Left ventricle myocardium inferior (tissue), 1 donor: ENCODE data around the gene PLCH1. TPM values are rescaled to one million over a fixed set of nuclear protein-coding genes. Genes with fewer than 3 reads are reported as not detected.

Experiments used
- DNase-seq: peaks from one replicate; pipeline ENCODE4 v3.0.0-alpha.2; 2020
- H3K27ac ChIP-seq: fragments of 200-600 bp; replicated peaks from 2 replicates; pipeline ENCODE4 v1.8.0; 2021
- H3K27me3 ChIP-seq: fragments of 200-600 bp; 2 replicates; pipeline ENCODE4 v1.8.0; 2021; ENCODE audit warnings: low read depth
- H3K36me3 ChIP-seq: fragments of 200-600 bp; 2 replicates; pipeline ENCODE4 v1.8.0; 2021
- H3K4me1 ChIP-seq: fragments of 200-600 bp; 2 replicates; pipeline ENCODE4 v1.8.0; 2021
- H3K4me3 ChIP-seq: fragments of 200-600 bp; 2 replicates; pipeline ENCODE4 v1.8.0; 2021; ENCODE audit warnings: mild to moderate bottlenecking, moderate library complexity
- H3K9me3 ChIP-seq: fragments of 200-600 bp; replicated peaks from 2 replicates; pipeline ENCODE4 v1.8.0; 2021
- intact Hi-C: fragments of 100-400 bp; cut with micrococcal nuclease; formaldehyde crosslinking; loops from one replicate; pipeline ENCODE4 v1.11.0; 2022
- total RNA-seq: library from RNA; stranded (reverse); fragmentation: NEBNext Ultra II Directional; extraction: Animal tissue kit (Norgen Biotek cat#: 25700); gene quantifications from one replicate; pipeline ENCODE4 v1.2.1, GENCODE V29; 2021
- TF ChIP-seq, protein P1 (sequence below): fragments of 200-600 bp; IDR thresholded peaks from 2 replicates; pipeline ENCODE4 v1.8.0; 2021; ENCODE audit warnings: antibody characterized with exemption, mild to moderate bottlenecking, borderline replicate concordance
- donor health status: DM: no; HTN: yes; CAD: no; lungs with severe emphysema.

PLCH1 gene
- total RNA-seq, 1 donor from 2014 or later, result 0.85 TPM

DNA sequence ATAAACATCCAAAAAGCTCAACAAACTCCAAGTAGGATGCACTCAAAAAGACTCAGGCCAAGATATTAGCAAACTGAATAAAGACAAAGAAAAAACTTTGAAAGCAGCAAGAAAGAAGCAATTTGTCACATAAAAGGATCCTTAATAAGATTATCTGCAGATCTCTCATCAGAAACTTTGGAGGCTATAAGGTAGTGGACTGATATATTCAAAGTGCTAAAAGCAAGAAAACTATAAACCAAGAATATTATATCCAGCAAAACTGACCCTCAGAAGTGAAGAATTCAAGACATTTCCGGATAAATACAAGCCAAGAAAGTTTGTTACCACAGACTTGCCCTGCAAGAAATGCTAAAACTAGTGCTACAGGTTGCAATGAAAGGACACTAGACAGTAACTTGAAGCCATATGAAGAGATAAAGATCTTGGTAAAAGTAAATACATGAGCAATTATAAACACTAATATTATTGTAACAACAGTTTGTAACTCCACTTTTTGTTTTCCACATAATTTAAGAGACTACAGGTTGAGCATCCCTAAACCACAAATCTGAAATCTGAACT is 37.6 kb upstream of the PLCH1 start:
- Histone ChIP-seq H3K27me3 (no peaks in the 10 kb centered on the region), H3K36me3 (peaks cover 34% of the 10 kb centered on the region), H3K4me3 (no peak overlapping the region), H3K27ac (no peak overlapping the region), H3K9me3 (peaks cover 26% of the 10 kb centered on the region), H3K4me1 (no peaks in the 10 kb centered on the region)
- DNase-seq, result no peak
- TF ChIP-seq, protein P1, sequence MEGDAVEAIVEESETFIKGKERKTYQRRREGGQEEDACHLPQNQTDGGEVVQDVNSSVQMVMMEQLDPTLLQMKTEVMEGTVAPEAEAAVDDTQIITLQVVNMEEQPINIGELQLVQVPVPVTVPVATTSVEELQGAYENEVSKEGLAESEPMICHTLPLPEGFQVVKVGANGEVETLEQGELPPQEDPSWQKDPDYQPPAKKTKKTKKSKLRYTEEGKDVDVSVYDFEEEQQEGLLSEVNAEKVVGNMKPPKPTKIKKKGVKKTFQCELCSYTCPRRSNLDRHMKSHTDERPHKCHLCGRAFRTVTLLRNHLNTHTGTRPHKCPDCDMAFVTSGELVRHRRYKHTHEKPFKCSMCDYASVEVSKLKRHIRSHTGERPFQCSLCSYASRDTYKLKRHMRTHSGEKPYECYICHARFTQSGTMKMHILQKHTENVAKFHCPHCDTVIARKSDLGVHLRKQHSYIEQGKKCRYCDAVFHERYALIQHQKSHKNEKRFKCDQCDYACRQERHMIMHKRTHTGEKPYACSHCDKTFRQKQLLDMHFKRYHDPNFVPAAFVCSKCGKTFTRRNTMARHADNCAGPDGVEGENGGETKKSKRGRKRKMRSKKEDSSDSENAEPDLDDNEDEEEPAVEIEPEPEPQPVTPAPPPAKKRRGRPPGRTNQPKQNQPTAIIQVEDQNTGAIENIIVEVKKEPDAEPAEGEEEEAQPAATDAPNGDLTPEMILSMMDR, result no peak
- intact Hi-C loops, result no loop called here

GRCh38 chr3:155780291-155780690 is 35.4 kb upstream of the PLCH1 start:
- peaks cover 34% of the 10 kb centered on the region for H3K36me3 ChIP-seq
- intact Hi-C loops, result no loop called here
- H3K27ac ChIP-seq, result no peak overlapping the region
- H3K4me3 ChIP-seq, result no peak overlapping the region
- TF ChIP-seq, protein P1, result no peak
- no peaks in the 10 kb centered on the region for H3K4me1 ChIP-seq
- no peak for DNase-seq
- H3K9me3 ChIP-seq, result peaks cover 26% of the 10 kb centered on the region
- no peaks in the 10 kb centered on the region for H3K27me3 ChIP-seq

GRCh38 chr3:155778462-155778861 is 33.6 kb upstream of the PLCH1 start:
- intact Hi-C loops, result no loop called here
- Histone ChIP-seq H3K4me3 (no peak overlapping the region), H3K9me3 (peaks cover 24% of the 10 kb centered on the region), H3K4me1 (no peaks in the 10 kb centered on the region), H3K27me3 (no peaks in the 10 kb centered on the region), H3K27ac (no peak overlapping the region), H3K36me3 (peaks cover 39% of the 10 kb centered on the region)
- TF ChIP-seq, protein P1, result no peak
- no peak for DNase-seq

- Histone ChIP-seq H3K4me1 (no peaks in the 10 kb centered on the region), H3K9me3 (peaks cover 10% of the 10 kb centered on the region), H3K4me3 (no peak overlapping the region), H3K27me3 (no peaks in the 10 kb centered on the region), H3K36me3 (peaks cover 36% of the 10 kb centered on the region), H3K27ac (no peak overlapping the region)
- TF ChIP-seq, protein P1, result no peak
- DNase-seq, result no peak
- intact Hi-C loops, result no loop called here
Observed at GRCh38 chr3:155772801-155773200, 27.9 kb upstream of the PLCH1 start.

- Histone ChIP-seq H3K9me3 (peaks cover 10% of the 10 kb centered on the region), H3K27me3 (no peaks in the 10 kb centered on the region), H3K36me3 (peaks cover 47% of the 10 kb centered on the region), H3K27ac (no peak overlapping the region), H3K4me1 (no peaks in the 10 kb centered on the region), H3K4me3 (no peak overlapping the region)
- intact Hi-C loops, result no loop called here
- TF ChIP-seq, protein P1, result no peak
- no peak for DNase-seq
Observed at GRCh38 chr3:155771126-155771525, 26.3 kb upstream of the PLCH1 start.
